Adrenal gland (tissue), 12 donors: Measurements from ENCODE around the gene MED27. TPM values are rescaled to one million over a fixed set of nuclear protein-coding genes. Genes with fewer than 3 reads are reported as not detected.

Experiments
- DNase-seq, 7 donors: peaks; one replicate each; pipeline ENCODE4 v3.0.0-alpha.2; 2019 to 2020
- H3K27ac ChIP-seq, 5 donors: fragments of 200-600 bp; sonication (generic) in 4 of 5; 1 replicate in 3 of 5; 2 replicates in 2 of 5; pipeline versions ENCODE4 v1.5.1 to v1.8.0; 2016 to 2020; ENCODE audit warnings: mild to moderate bottlenecking in 1 of 5
- H3K27me3 ChIP-seq: fragments of 200-600 bp; 2 replicates; pipeline ENCODE4 v1.8.0; 2021
- H3K36me3 ChIP-seq, 2 donors: fragments of 200-600 bp; replicated peaks in 1 of 2; 1 replicate in 1 of 2; 2 replicates in 1 of 2; pipeline versions ENCODE4 v1.5.1 to v1.8.0; 2018 to 2022
- H3K4me1 ChIP-seq, 2 donors: fragments of 200-600 bp; replicated peaks in 1 of 2; 1 replicate in 1 of 2; 2 replicates in 1 of 2; pipeline versions ENCODE4 v1.5.1 to v1.8.0; 2018 to 2021
- H3K4me3 ChIP-seq, 4 donors: fragments of 200-600 bp; sonication (generic) in 3 of 4; one replicate each; pipeline ENCODE4 v1.5.1; 2016 to 2018
- H3K9me3 ChIP-seq, 3 donors: fragments of 200-600 bp; sonication (generic) in 1 of 3; replicated peaks in 1 of 3; 1 replicate in 2 of 3; 2 replicates in 1 of 3; pipeline versions ENCODE4 v1.5.1 to v1.8.0; 2016 to 2021
- POLR2A ChIP-seq, 2 donors: fragments of 450-650 bp; IDR thresholded peaks; one replicate each; pipeline ENCODE4 v1.6.1; 2017; ENCODE audit warnings: antibody characterized with exemption in 2 of 2, mild to moderate bottlenecking in 2 of 2, moderate library complexity in 1 of 2
- WGBS, 4 donors: extraction: QIAGEN DNeasy Blood & Tissue Kit in 2 of 4; methylation state at CpG; one replicate each; pipeline versions ENCODE4 v1.1.5 to v1.1.7; 2013 to 2017; 5-methylcytosine and 5-hydroxymethylcytosine counted together
- intact Hi-C, 2 donors: fragments of 100-400 bp; cut with DNase I; formaldehyde crosslinking; loops; one replicate each; pipeline versions ENCODE4 v1.14.1 to v1.15.0; 2022 to 2023
- polyA plus RNA-seq, 3 donors: library from polyadenylated mRNA; stranded (reverse); fragments of 200-250 nt in 2 of 3; fragments of 350-450 nt in 1 of 3; fragmentation: Illumina TruSeq in 1 of 3; extraction: RNeasy Lipid Tissue Mini Kit (QIAGEN cat#74804) in 1 of 3; gene quantifications; one replicate each; pipeline ENCODE4 v1.2.3, GENCODE V29; 2013 to 2014
- total RNA-seq, 9 donors: library from RNA; depleted of rRNA in 4 of 9; stranded (reverse); fragments of >200 nt in 4 of 9; fragments of 120-200 nt in 1 of 9; fragmentation: NEBNext Ultra II Directional in 1 of 9; extraction: Animal tissue kit (Norgen Biotek cat#: 25700) in 1 of 9; gene quantifications; one replicate each; pipeline versions ENCODE4 v1.1.0 to v1.2.4, GENCODE V29; 2013 to 2023
- TF ChIP-seq, protein P1 (sequence below), 6 experiments: fragments of 450-650 bp in 4 of 6; fragments of 200-600 bp in 2 of 6; sonication (generic) in 1 of 6; IDR thresholded peaks; 1 replicate in 5 of 6; 2 replicates in 1 of 6; pipeline versions ENCODE4 v1.5.1 to v1.8.0; 2016 to 2021; ENCODE audit warnings: antibody characterized with exemption in 6 of 6, mild to moderate bottlenecking in 2 of 6, moderate library complexity in 1 of 6
- donor health status: healthy with polysubstance abuse.
- donor health status: Bipolar disorder and iron deficiency.
- donor health status: DM: yes; HTN: yes; CAD: no.
- donor health status: DM: no; HTN: no; CAD: no.
- donor health status: DM: no; HTN: no; CAD: no.
- donor health status: DM: yes; HTN: yes; CAD: no.

MED27 gene
- total and polyA plus RNA-seq, 12 donors, result 12.2 to 37.4 (median 15.9) TPM

DNA sequence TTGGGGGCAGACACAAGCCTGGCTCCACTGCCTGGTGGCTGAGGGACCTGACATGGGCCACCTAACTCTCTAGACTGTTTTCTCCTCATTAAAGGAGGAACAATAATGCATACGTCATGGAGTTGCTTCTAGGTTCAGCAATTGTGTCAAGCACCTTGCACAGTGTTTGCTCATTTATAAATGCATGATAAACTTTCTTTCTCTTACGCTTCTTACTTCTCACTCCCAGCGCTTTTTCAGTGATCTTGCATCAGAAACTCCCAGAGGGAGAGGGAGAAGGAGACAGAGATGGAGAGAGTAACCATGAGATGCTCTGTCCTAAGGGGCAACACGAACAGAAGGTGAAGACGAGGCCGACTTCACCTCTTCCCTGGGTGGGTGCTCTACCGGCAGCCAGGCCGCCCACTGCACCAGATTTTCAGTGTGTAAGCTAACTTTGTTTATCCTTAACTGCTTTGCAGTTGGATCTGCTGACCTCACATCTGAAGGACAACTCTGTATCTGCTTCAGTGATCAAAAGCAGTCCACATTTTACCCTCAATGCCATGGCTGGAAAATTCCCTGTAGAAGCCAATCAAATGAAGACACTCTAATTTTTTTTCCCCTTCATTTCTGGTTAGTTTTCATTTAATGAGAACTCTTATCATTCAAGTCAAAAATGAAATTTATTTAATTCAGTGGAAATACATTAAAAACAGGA, 35.3 kb downstream of the MED27 start:
- no peak for TF ChIP-seq POLR2A (IDR thresholded peaks at IDR 0.05)
- TF ChIP-seq, protein P1, sequence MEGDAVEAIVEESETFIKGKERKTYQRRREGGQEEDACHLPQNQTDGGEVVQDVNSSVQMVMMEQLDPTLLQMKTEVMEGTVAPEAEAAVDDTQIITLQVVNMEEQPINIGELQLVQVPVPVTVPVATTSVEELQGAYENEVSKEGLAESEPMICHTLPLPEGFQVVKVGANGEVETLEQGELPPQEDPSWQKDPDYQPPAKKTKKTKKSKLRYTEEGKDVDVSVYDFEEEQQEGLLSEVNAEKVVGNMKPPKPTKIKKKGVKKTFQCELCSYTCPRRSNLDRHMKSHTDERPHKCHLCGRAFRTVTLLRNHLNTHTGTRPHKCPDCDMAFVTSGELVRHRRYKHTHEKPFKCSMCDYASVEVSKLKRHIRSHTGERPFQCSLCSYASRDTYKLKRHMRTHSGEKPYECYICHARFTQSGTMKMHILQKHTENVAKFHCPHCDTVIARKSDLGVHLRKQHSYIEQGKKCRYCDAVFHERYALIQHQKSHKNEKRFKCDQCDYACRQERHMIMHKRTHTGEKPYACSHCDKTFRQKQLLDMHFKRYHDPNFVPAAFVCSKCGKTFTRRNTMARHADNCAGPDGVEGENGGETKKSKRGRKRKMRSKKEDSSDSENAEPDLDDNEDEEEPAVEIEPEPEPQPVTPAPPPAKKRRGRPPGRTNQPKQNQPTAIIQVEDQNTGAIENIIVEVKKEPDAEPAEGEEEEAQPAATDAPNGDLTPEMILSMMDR (IDR thresholded peaks at IDR 0.05), result no peak
- peaks cover 0 to 21% of the 10 kb centered on the region in 2 donors for H3K4me1 ChIP-seq
- no peak overlapping the region for H3K4me3 ChIP-seq
- H3K27me3 ChIP-seq, result no peaks in the 10 kb centered on the region
- intact Hi-C loops, result no loop called here
- H3K27ac ChIP-seq, result peak overlapping the region in 1 of 5 donors; percentile 32
- H3K9me3 ChIP-seq, result no peaks in the 10 kb centered on the region
- WGBS, 4 donors, result 59 to 67% (median 65%) methylated on average over 8 of the region's 8 CpGs
- peak in 1 of 7 donors; percentile 16 for DNase-seq
- no peaks in the 10 kb centered on the region for H3K36me3 ChIP-seq

- Histone ChIP-seq H3K27ac (no peak overlapping the region), H3K27me3 (no peaks in the 10 kb centered on the region), H3K4me3 (no peak overlapping the region), H3K9me3 (no peaks in the 10 kb centered on the region), H3K36me3 (no peaks in the 10 kb centered on the region), H3K4me1 (peaks cover 0 to 21% of the 10 kb centered on the region in 2 donors)
- intact Hi-C loops, result no loop called here
- no peak for TF ChIP-seq POLR2A (IDR thresholded peaks at IDR 0.05)
- TF ChIP-seq, protein P1 (IDR thresholded peaks at IDR 0.05), result no peak
- 94 to 97% (median 96%) methylated on average over 3 of the region's 3 CpGs for WGBS, 4 donors
- DNase-seq, result no peak
These were observed 36.0 kb downstream of the MED27 start for GRCh38 chr9:132043708-132044107.

DNA sequence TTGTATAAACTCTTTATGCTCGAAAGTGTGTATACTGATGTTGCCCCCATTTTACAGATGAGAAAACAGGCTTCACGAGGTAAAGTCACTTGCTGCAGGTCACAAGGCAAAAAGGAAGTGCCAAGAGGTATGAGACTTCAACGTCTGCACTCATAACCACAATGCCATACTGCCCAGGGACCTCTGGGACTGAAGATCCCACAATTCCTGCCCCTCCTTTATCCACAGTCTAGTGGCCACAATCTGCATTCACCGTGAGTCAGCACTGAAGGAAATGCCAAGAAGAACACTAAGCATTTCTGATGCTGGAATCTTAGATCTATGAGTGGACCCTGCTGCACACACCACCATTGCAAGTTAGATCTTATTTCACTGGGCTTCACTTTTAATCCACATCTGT, 37.3 kb downstream of the MED27 start:
- TF ChIP-seq, protein P1 (IDR thresholded peaks at IDR 0.05), result peak in 1 of 6 experiments; percentile 19
- no peak for TF ChIP-seq POLR2A (IDR thresholded peaks at IDR 0.05)
- H3K36me3 ChIP-seq, result no peaks in the 10 kb centered on the region
- peak in 4 of 7 donors; percentile 16 to 25 (median 20) for DNase-seq
- WGBS, 4 donors, result 56 to 74% (median 67%) methylated on average over 4 of the region's 4 CpGs
- H3K27me3 ChIP-seq, result no peaks in the 10 kb centered on the region
- no peak overlapping the region for H3K4me3 ChIP-seq
- H3K9me3 ChIP-seq, result no peaks in the 10 kb centered on the region
- H3K4me1 ChIP-seq, result peaks cover 0 to 17% of the 10 kb centered on the region in 2 donors
- no peak overlapping the region for H3K27ac ChIP-seq
- intact Hi-C loops, result no loop called here

- Histone ChIP-seq H3K4me1 (peaks cover 0 to 17% of the 10 kb centered on the region in 2 donors), H3K4me3 (no peak overlapping the region), H3K36me3 (no peaks in the 10 kb centered on the region), H3K27ac (no peak overlapping the region), H3K9me3 (no peaks in the 10 kb centered on the region), H3K27me3 (no peaks in the 10 kb centered on the region)
- WGBS, 4 donors, result 89 to 95% (median 92%) methylated on average over 9 of the region's 9 CpGs
- no peak for TF ChIP-seq POLR2A (IDR thresholded peaks at IDR 0.05)
- TF ChIP-seq, protein P1 (IDR thresholded peaks at IDR 0.05), result no peak
- DNase-seq, result no peak
- intact Hi-C loops, result no loop called here
These were observed 37.9 kb downstream of the MED27 start for GRCh38 chr9:132041798-132042197.
